Measurements from ENCODE around the gene GRK5. TPM values are rescaled to one million over a fixed set of nuclear protein-coding genes. Genes with fewer than 3 reads are reported as not detected.
A peak's percentile ranks its signal among the peaks of the same experiment; 100 is the strongest.

The GRK5 gene
- total RNA-seq, 1 donor from 2014 or later = 52.8 TPM

- TF ChIP-seq CTCF (IDR thresholded peaks at IDR 0.05; ENCODE audit: borderline replicate concordance) = no peak
- no peak for DNase-seq
- no peaks in the 10 kb centered on the region for H3K27me3 ChIP-seq (ENCODE audit: low read depth)
- intact Hi-C loops (cut with micrococcal nuclease) = no loop called here
- H3K9me3 ChIP-seq (replicated peaks) = no peaks in the 10 kb centered on the region
- H3K27ac ChIP-seq (replicated peaks) = peak overlapping the region; percentile 86
- peaks cover 27% of the 10 kb centered on the region for H3K4me1 ChIP-seq
- H3K4me3 ChIP-seq = no peak overlapping the region
- H3K36me3 ChIP-seq = peaks cover 72% of the 10 kb centered on the region
Measured at GRCh38 chr10:119438717-119439116, 231.3 kb downstream of the GRK5 start.

GRCh38 chr10:119439922-119440321 is 232.6 kb downstream of the GRK5 start:
- DNase-seq = no peak
- TF ChIP-seq CTCF (IDR thresholded peaks at IDR 0.05; ENCODE audit: borderline replicate concordance) = no peak
- Histone ChIP-seq H3K4me3 (no peak overlapping the region), H3K4me1 (peaks cover 39% of the 10 kb centered on the region), H3K27ac (replicated peaks) (peak overlapping the region; percentile 86), H3K9me3 (replicated peaks) (no peaks in the 10 kb centered on the region), H3K36me3 (peaks cover 76% of the 10 kb centered on the region), H3K27me3 (ENCODE audit: low read depth) (no peaks in the 10 kb centered on the region)
- intact Hi-C loops (cut with micrococcal nuclease) = loop anchor here (5.0 kb wide), 1 partner anchor 238 kb away; no protein-coding TSS in a partner anchor

DNA sequence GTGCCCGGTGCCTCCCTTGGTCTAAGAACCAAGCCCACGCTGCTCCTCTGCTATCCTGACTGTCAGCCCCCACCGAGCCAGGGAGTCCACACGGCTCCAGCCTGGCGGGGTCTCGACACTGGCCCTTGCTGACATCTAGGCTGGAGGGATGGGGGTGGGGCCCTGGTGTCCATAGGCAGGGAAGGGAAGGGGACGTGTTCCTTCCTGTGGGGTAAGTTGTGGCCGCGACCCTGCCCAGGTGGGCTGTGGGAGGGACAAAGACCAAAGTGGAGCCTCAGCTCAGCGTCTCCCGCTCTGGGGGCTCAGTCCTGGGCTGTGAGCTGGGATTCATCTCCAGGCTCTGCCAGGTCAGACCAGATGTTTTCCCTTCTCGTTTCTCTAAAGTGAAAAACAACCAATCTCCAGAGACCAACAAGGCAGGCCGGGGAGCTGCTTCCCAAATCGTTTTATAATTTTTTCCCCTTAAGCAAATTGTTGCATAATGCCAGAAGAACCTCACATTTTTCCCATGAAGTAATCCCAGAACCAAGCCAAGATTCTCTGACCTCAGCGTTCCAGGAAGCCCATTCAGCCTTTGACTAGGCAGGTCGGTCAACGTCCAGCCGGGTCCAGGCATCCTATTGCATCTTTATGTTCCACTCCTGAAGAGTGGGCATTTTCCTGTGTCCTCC is 233.9 kb downstream of the GRK5 start:
- peak overlapping the region; percentile 86 for H3K27ac ChIP-seq (replicated peaks)
- intact Hi-C loops (cut with micrococcal nuclease) = loop anchor here (5.0 kb wide), 1 partner anchor 239 kb away; no protein-coding TSS in a partner anchor
- H3K36me3 ChIP-seq = peaks cover 69% of the 10 kb centered on the region
- H3K9me3 ChIP-seq (replicated peaks) = no peaks in the 10 kb centered on the region
- TF ChIP-seq CTCF (IDR thresholded peaks at IDR 0.05; ENCODE audit: borderline replicate concordance) = no peak
- no peaks in the 10 kb centered on the region for H3K27me3 ChIP-seq (ENCODE audit: low read depth)
- peaks cover 47% of the 10 kb centered on the region for H3K4me1 ChIP-seq
- no peak overlapping the region for H3K4me3 ChIP-seq
- DNase-seq = peak; percentile 54

DNA sequence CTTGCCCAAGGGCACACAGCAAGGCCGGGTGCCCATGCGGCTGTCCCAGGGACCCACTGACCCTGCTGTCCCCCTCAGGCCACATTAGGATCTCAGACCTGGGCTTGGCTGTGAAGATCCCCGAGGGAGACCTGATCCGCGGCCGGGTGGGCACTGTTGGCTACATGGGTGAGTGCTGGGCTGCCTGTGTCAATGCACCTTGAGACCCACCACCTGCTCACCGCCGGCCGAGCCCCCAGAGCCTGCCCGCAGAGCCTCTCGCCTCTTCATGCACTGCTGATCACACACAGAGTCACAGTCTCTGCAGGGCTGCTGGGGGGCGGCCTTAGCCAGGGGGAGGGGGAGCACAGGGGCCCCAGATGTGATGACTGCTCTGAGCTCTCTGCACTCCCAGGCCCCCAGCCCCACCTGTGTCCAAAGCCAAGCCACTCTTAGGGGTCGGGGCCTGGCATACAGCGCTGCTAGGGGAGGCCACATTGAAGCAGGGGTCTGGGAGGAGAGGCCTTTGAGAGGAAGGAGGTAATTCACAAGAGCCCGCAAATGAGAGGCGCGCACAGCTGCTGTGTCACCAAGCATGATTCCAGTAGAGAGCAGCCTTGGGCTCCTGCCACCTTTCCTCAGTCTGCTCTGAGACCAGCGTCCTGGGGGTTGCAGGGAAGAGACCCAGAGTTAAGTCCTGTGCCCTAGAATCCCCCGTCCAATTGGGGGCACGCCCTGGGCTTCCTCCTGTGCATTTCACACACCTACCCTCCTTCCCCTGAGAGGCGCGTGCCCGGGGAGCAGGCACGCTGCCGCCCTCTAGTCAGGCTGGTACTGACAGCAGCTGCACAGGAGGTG is 234.8 kb downstream of the GRK5 start:
- no peak for TF ChIP-seq CTCF (IDR thresholded peaks at IDR 0.05; ENCODE audit: borderline replicate concordance)
- Histone ChIP-seq H3K9me3 (replicated peaks) (no peaks in the 10 kb centered on the region), H3K36me3 (peaks cover 69% of the 10 kb centered on the region), H3K27me3 (ENCODE audit: low read depth) (no peaks in the 10 kb centered on the region), H3K4me3 (no peak overlapping the region), H3K4me1 (peaks cover 47% of the 10 kb centered on the region), H3K27ac (replicated peaks) (peak overlapping the region; percentile 86)
- intact Hi-C loops (cut with micrococcal nuclease) = loop anchor here (5.0 kb wide), 1 partner anchor 240 kb away; no protein-coding TSS in a partner anchor
- DNase-seq = no peak

DNA sequence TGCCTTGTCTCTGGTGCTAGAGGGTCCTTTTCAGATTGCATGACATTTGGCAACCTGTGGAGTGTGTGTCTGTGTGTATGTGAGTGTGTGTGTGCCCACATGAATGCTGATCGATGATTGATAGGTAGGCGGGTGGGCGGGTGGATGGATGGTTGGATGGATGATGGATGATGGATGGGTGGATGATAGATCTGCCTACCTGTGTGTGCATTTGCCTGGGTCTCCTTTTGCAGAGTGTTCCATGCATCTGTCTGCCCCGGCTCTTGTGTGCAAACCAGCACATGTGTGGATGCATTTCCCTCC is 235.3 kb downstream of the GRK5 start:
- no peak for DNase-seq
- no peaks in the 10 kb centered on the region for H3K9me3 ChIP-seq (replicated peaks)
- intact Hi-C loops (cut with micrococcal nuclease) = loop anchor here (5.0 kb wide), 1 partner anchor 240 kb away; no protein-coding TSS in a partner anchor
- H3K36me3 ChIP-seq = peaks cover 71% of the 10 kb centered on the region
- H3K4me1 ChIP-seq = peaks cover 47% of the 10 kb centered on the region
- no peaks in the 10 kb centered on the region for H3K27me3 ChIP-seq (ENCODE audit: low read depth)
- H3K27ac ChIP-seq (replicated peaks) = peak overlapping the region; percentile 86
- no peak for TF ChIP-seq CTCF (IDR thresholded peaks at IDR 0.05; ENCODE audit: borderline replicate concordance)
- H3K4me3 ChIP-seq = no peak overlapping the region

Measured in left ventricle myocardium inferior (tissue), 1 donor.